HCT116 (cell line): Measurements from ENCODE around the gene IRX2. TPM values are rescaled to one million over a fixed set of nuclear protein-coding genes. Genes with fewer than 3 reads are reported as not detected.

Source experiments
- ATAC-seq: fragments of 200-7000 bp; cut with Tn5 transposase; 2 replicates; pipeline ENCODE4 v1.9.1; 2020; ENCODE audit warnings: mild to moderate bottlenecking, moderate library complexity
- BruUV-seq: library from RNA; stranded (reverse); fragments of 400-500 nt; replicated peaks from 2 replicates; lab custom pipeline; 2021; lab: Mats Ljungman, UMichigan
- CTCF ChIA-PET: fragments of 300-600 bp; sonication (Branson Sonifier 250); formaldehyde crosslinking; loops from one replicate; lab custom pipeline; 2021; ENCODE audit warnings: antibody characterized with exemption; lab: Charles Lee
- POLR2A ChIA-PET: fragments of 300-600, 350-600 bp; sonication (Branson Sonifier 250); formaldehyde crosslinking; loops from one replicate; lab custom pipeline; 2021; ENCODE audit warnings: antibody characterized with exemption; lab: Charles Lee
- RAD21 ChIA-PET, 2 experiments: fragments of 300-600 bp; sonication (Branson Sonifier 250); formaldehyde crosslinking; loops; one replicate each; lab custom pipeline; 2023; ENCODE audit warnings: low total read pairs in 2 of 2; ENCODE audit not compliant: uncharacterized antibody in 2 of 2, unreplicated experiment in 2 of 2, low non-redundant PET in 1 of 2; lab: Charles Lee
- DNase-seq: peaks from one replicate; pipeline ENCODE4 v3.0.0-alpha.2; 2010; ENCODE audit warnings: low read depth, low spot score
- H2AFZ ChIP-seq: fragments of 200-600 bp; shearing (Covaris generic), sonication (generic); 2 replicates; pipeline ENCODE4 v1.6.1; 2017; ENCODE audit warnings: low read depth, mixed run types, mixed read lengths, antibody characterized with exemption, low read length; ENCODE audit not compliant: poor library complexity, severe bottlenecking
- H3K27ac ChIP-seq: 2 replicates; pipeline ENCODE4 v1.5.1; 2012; ENCODE audit warnings: low read depth, low read length
- H3K27me3 ChIP-seq: fragments of 200-600 bp; sonication (generic); 2 replicates; pipeline ENCODE4 v1.6.1; 2016; ENCODE audit warnings: mixed run types, low read length, mixed read lengths; ENCODE audit not compliant: insufficient read depth
- H3K36me3 ChIP-seq, 2 experiments: fragments of 200-500 bp in 1 of 2; fragments of 200-600 bp in 1 of 2; sonication (Bioruptor generic) in 1 of 2; sonication (generic) in 1 of 2; 2 replicates each; pipeline versions ENCODE4 v1.5.1 to v1.6.1; 2014 to 2016; ENCODE audit warnings: low read length in 2 of 2, inconsistent platforms in 1 of 2, mixed read lengths in 1 of 2, mixed run types in 1 of 2; ENCODE audit not compliant: insufficient read depth in 2 of 2, control insufficient read depth in 1 of 2
- H3K4me1 ChIP-seq, 2 experiments: fragments of 200-600 bp in 1 of 2; sonication (generic) in 1 of 2; 2 replicates each; pipeline versions ENCODE4 v1.5.1 to v1.6.1; 2012 to 2017; ENCODE audit warnings: low read length in 2 of 2, inconsistent platforms in 1 of 2, mild to moderate bottlenecking in 1 of 2, mixed read lengths in 1 of 2, mixed run types in 1 of 2, moderate library complexity in 1 of 2; ENCODE audit not compliant: insufficient read depth in 2 of 2, control insufficient read depth in 1 of 2
- H3K4me2 ChIP-seq: fragments of 200-600 bp; sonication (generic); 2 replicates; pipeline ENCODE4 v1.6.1; 2017; ENCODE audit warnings: mixed run types, low read length, mixed read lengths
- H3K4me3 ChIP-seq, 2 experiments: fragments of 200-600 bp in 1 of 2; sonication (generic) in 1 of 2; replicated peaks in 1 of 2; 2 replicates each; pipeline ENCODE4 v1.5.1; 2011 to 2016; ENCODE audit warnings: low read length in 2 of 2, control low read depth in 1 of 2, low read depth in 1 of 2, mild to moderate bottlenecking in 1 of 2, mixed read lengths in 1 of 2, mixed run types in 1 of 2
- H3K79me2 ChIP-seq: fragments of 200-600 bp; sonication (generic); 2 replicates; pipeline ENCODE4 v1.6.1; 2017; ENCODE audit warnings: mild to moderate bottlenecking, mixed run types, low read length, moderate library complexity, mixed read lengths; ENCODE audit not compliant: insufficient read depth
- H3K9ac ChIP-seq: fragments of 200-600 bp; sonication (generic); 2 replicates; pipeline ENCODE4 v1.6.1; 2016; ENCODE audit warnings: low read length, mixed read lengths
- H3K9me2 ChIP-seq: fragments of 200-600 bp; sonication (generic), shearing (Covaris generic); 2 replicates; pipeline ENCODE4 v1.6.1; 2017; ENCODE audit warnings: mixed run types, mild to moderate bottlenecking, moderate library complexity; ENCODE audit not compliant: insufficient read depth
- H3K9me3 ChIP-seq, 2 experiments: fragments of 200-500 bp in 1 of 2; fragments of 200-600 bp in 1 of 2; sonication (Bioruptor generic) in 1 of 2; sonication (generic) in 1 of 2; 2 replicates each; pipeline ENCODE4 v1.6.1; 2014 to 2017; ENCODE audit warnings: low read length in 2 of 2, mixed read lengths in 2 of 2, inconsistent platforms in 1 of 2, low read depth in 1 of 2, mild to moderate bottlenecking in 1 of 2, mixed run types in 1 of 2, moderate library complexity in 1 of 2; ENCODE audit not compliant: control insufficient read depth in 1 of 2, insufficient read depth in 1 of 2
- H4K20me1 ChIP-seq: fragments of 200-600 bp; sonication (generic), shearing (Covaris generic); 2 replicates; pipeline ENCODE4 v1.6.1; 2017; ENCODE audit warnings: mixed run types, mild to moderate bottlenecking, moderate library complexity; ENCODE audit not compliant: insufficient read depth
- CBX3 ChIP-seq: IDR thresholded peaks from 2 replicates; pipeline ENCODE4 v1.6.1; 2012; ENCODE audit warnings: low read depth
- ELF1 ChIP-seq: IDR thresholded peaks from 2 replicates; pipeline ENCODE4 v1.6.1; 2012; ENCODE audit warnings: low read depth, borderline replicate concordance
- EZH2 ChIP-seq: fragments of 200-600 bp; sonication (generic); IDR thresholded peaks from 2 replicates; pipeline ENCODE4 v1.6.1; 2017; ENCODE audit warnings: antibody characterized with exemption, mixed run types
- JUND ChIP-seq: IDR thresholded peaks from 2 replicates; pipeline ENCODE4 v1.6.1; 2012
- POLR2A ChIP-seq: IDR thresholded peaks from 2 replicates; pipeline ENCODE4 v1.7.0; 2011; ENCODE audit warnings: borderline replicate concordance; ENCODE audit not compliant: insufficient read depth, insufficient read length; ENCODE audit errors: extremely low read depth
- POLR2AphosphoS5 ChIP-seq: IDR thresholded peaks from 2 replicates; pipeline ENCODE4 v1.6.1; 2011; ENCODE audit warnings: mild to moderate bottlenecking, low read depth, low read length, moderate library complexity
- REST ChIP-seq: IDR thresholded peaks from 2 replicates; pipeline ENCODE4 v1.6.1; 2012; ENCODE audit warnings: low read depth
- SP1 ChIP-seq: IDR thresholded peaks from 2 replicates; pipeline ENCODE4 v1.6.1; 2012; ENCODE audit warnings: low read depth
- YY1 ChIP-seq: IDR thresholded peaks from 2 replicates; pipeline ENCODE4 v1.6.1; 2011; ENCODE audit warnings: low read length, low read depth, moderate library complexity, mild to moderate bottlenecking; ENCODE audit not compliant: insufficient replicate concordance; ENCODE audit errors: extremely low read depth
- ZFX ChIP-seq: fragments of 450-650 bp; IDR thresholded peaks from 2 replicates; pipeline ENCODE4 v1.6.1; 2017
- ZNF274 ChIP-seq: fragments of 200-500 bp; sonication (Bioruptor generic); IDR thresholded peaks from 2 replicates; pipeline ENCODE4 v1.6.1; 2014; ENCODE audit warnings: mild to moderate bottlenecking, low read depth, low read length, inconsistent platforms
- intact Hi-C: fragments of 100-400 bp; cut with micrococcal nuclease; formaldehyde crosslinking; loops from 2 replicates; pipeline ENCODE4 v1.10.0; 2022
- total RNA-seq: library from RNA; stranded (reverse); gene quantifications from one replicate; pipeline ENCODE4 v1.2.1, GENCODE V29; 2021; ENCODE audit not compliant: unreplicated experiment
- TF ChIP-seq, protein P1 (sequence below): IDR thresholded peaks from 2 replicates; pipeline ENCODE4 v1.6.1; 2012
- TF ChIP-seq, protein P2 (sequence below), 3 experiments: fragments of 200-600 bp in 1 of 3; sonication (generic) in 1 of 3; IDR thresholded peaks in 2 of 3; conservative IDR thresholded peaks in 1 of 3; 2 replicates each; pipeline ENCODE4 v1.5.1; 2012 to 2017; ENCODE audit warnings: low read depth in 2 of 3, low read length in 2 of 3, antibody characterized with exemption in 1 of 3, borderline replicate concordance in 1 of 3, control low read depth in 1 of 3, mild to moderate bottlenecking in 1 of 3, mixed read lengths in 1 of 3, mixed run types in 1 of 3, moderate library complexity in 1 of 3; ENCODE audit not compliant: insufficient read depth in 1 of 3

The IRX2 gene
- total RNA-seq, 1 experiment from 2014 or later, result not detected

GRCh38 chr5:2718115-2718514, 33.4 kb downstream of the IRX2 start:
- Histone ChIP-seq H3K4me1 (no peaks in the 10 kb centered on the region), H3K36me3 (no peaks in the 10 kb centered on the region), H3K4me3 (no peak overlapping the region), H3K9ac (no peak overlapping the region), H3K4me2 (no peak overlapping the region), H3K9me3 (peaks cover 8 to 19% of the 10 kb centered on the region in 2 experiments; a peak in 2 of 4 replicates), H3K27ac (no peak overlapping the region), H3K27me3 (no peaks in the 10 kb centered on the region), H2AFZ (no peak overlapping the region), H3K79me2 (no peaks in the 10 kb centered on the region), H3K9me2 (no peaks in the 10 kb centered on the region), H4K20me1 (no peaks in the 10 kb centered on the region)
- intact Hi-C loops, result no loop called here
- RAD21 ChIA-PET, result no interaction called here
- CTCF ChIA-PET, result no interaction called here
- ATAC-seq (no peak), DNase-seq (no peak)
- TF ChIP-seq EZH2, result no peak
- TF ChIP-seq ELF1, result no peak
- TF ChIP-seq, protein P1, sequence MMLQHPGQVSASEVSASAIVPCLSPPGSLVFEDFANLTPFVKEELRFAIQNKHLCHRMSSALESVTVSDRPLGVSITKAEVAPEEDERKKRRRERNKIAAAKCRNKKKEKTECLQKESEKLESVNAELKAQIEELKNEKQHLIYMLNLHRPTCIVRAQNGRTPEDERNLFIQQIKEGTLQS, result no peak
- no peak for TF ChIP-seq SP1
- TF ChIP-seq, protein P2, sequence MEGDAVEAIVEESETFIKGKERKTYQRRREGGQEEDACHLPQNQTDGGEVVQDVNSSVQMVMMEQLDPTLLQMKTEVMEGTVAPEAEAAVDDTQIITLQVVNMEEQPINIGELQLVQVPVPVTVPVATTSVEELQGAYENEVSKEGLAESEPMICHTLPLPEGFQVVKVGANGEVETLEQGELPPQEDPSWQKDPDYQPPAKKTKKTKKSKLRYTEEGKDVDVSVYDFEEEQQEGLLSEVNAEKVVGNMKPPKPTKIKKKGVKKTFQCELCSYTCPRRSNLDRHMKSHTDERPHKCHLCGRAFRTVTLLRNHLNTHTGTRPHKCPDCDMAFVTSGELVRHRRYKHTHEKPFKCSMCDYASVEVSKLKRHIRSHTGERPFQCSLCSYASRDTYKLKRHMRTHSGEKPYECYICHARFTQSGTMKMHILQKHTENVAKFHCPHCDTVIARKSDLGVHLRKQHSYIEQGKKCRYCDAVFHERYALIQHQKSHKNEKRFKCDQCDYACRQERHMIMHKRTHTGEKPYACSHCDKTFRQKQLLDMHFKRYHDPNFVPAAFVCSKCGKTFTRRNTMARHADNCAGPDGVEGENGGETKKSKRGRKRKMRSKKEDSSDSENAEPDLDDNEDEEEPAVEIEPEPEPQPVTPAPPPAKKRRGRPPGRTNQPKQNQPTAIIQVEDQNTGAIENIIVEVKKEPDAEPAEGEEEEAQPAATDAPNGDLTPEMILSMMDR (IDR thresholded peaks at IDR 0.05 in 2 of 3, conservative IDR thresholded peaks at IDR 0.05 in 1 of 3; ENCODE audit: borderline replicate concordance in 1 of 3, insufficient read depth in 1 of 3, low read depth in 2 of 3, low read length in 2 of 3), result no peak
- no peak for TF ChIP-seq POLR2A
- no peak for TF ChIP-seq ZNF274
- no peak for TF ChIP-seq YY1
- no peak for TF ChIP-seq CBX3
- TF ChIP-seq JUND, result no peak
- TF ChIP-seq ZFX, result no peak
- TF ChIP-seq REST, result no peak
- TF ChIP-seq POLR2AphosphoS5, result no peak
- POLR2A ChIA-PET, result no interaction called here
- no TSS peak for BruUV-seq
